H1 (cell line): ENCODE measurements around the gene AQP10. TPM values are rescaled to one million over a fixed set of nuclear protein-coding genes. Genes with fewer than 3 reads are reported as not detected.

Source experiments
- CTCF ChIA-PET: fragments of 300-600 bp; sonication (Branson Sonifier 250); formaldehyde crosslinking; loops from one replicate; lab custom pipeline; 2021; ENCODE audit not compliant: partially characterized antibody; lab: Charles Lee
- POLR2A ChIA-PET: fragments of 300-600 bp; sonication (Branson Sonifier 250); formaldehyde crosslinking; loops from one replicate; lab custom pipeline; 2021; ENCODE audit warnings: inconsistent platforms; ENCODE audit not compliant: partially characterized antibody; lab: Charles Lee
- DNase-seq, 2 experiments: peaks; one replicate each; pipeline versions ENCODE4 v3.0.0 to v3.0.0-alpha.2; 2010 to 2022; ENCODE audit warnings: low spot score in 2 of 2, low read depth in 1 of 2, mixed read lengths in 1 of 2
- FAIRE-seq: peaks from 2 replicates; lab custom pipeline; 2011; peaks lifted over from hg19 to GRCh38; lab: Jason Lieb, UNC
- H2AFZ ChIP-seq: 2 replicates; pipeline ENCODE4 v1.8.1; 2012; ENCODE audit warnings: low read length, inconsistent platforms
- H2AK5ac ChIP-seq: 2 replicates; pipeline ENCODE4 v1.6.1; 2013; ENCODE audit warnings: low read depth, low read length
- H2BK120ac ChIP-seq: replicated peaks from 2 replicates; pipeline ENCODE3; 2013; ENCODE audit warnings: low read depth, low read length, inconsistent platforms
- H2BK12ac ChIP-seq: 2 replicates; pipeline ENCODE4 v1.6.1; 2013; ENCODE audit warnings: low read depth, low read length
- H2BK15ac ChIP-seq: 2 replicates; pipeline ENCODE4 v1.6.1; 2013; ENCODE audit warnings: low read length
- H2BK20ac ChIP-seq: 2 replicates; pipeline ENCODE4 v1.6.1; 2013; ENCODE audit warnings: low read length
- H2BK5ac ChIP-seq: 2 replicates; pipeline ENCODE4 v1.6.1; 2013; ENCODE audit warnings: low read depth, low read length
- H3K14ac ChIP-seq: 2 replicates; pipeline ENCODE4 v1.6.1; 2013; ENCODE audit warnings: inconsistent platforms; ENCODE audit not compliant: insufficient read length
- H3K18ac ChIP-seq: 2 replicates; pipeline ENCODE4 v1.6.1; 2013; ENCODE audit warnings: low read length; ENCODE audit errors: extremely low read depth
- H3K23ac ChIP-seq: 2 replicates; pipeline ENCODE4 v1.6.1; 2013; ENCODE audit warnings: inconsistent platforms; ENCODE audit not compliant: insufficient read length
- H3K23me2 ChIP-seq: 2 replicates; pipeline ENCODE4 v1.6.1; 2013; ENCODE audit warnings: low read depth, low read length
- H3K27ac ChIP-seq: 2 replicates; pipeline ENCODE4 v1.6.1; 2011; ENCODE audit warnings: low read depth, low read length, inconsistent platforms
- H3K27me3 ChIP-seq, 4 experiments: replicated peaks in 1 of 4; 1 replicate in 1 of 4; 2 replicates in 3 of 4; pipeline versions ENCODE4 v1.6.1 to v1.8.1; 2011 to 2013; ENCODE audit warnings: low read length in 3 of 4, mild to moderate bottlenecking in 3 of 4, inconsistent platforms in 2 of 4, mixed read lengths in 2 of 4, moderate library complexity in 1 of 4; ENCODE audit not compliant: control insufficient read depth in 3 of 4, insufficient read depth in 3 of 4; ENCODE audit errors: extremely low read depth in 1 of 4
- H3K36me3 ChIP-seq, 4 experiments: 2 replicates each; pipeline versions ENCODE4 v1.6.1 to v1.8.1; 2011 to 2013; ENCODE audit warnings: mild to moderate bottlenecking in 4 of 4, low read length in 3 of 4, moderate library complexity in 2 of 4, control low read depth in 1 of 4, inconsistent platforms in 1 of 4; ENCODE audit not compliant: insufficient read depth in 4 of 4, control insufficient read depth in 2 of 4
- H3K4ac ChIP-seq: replicated peaks from 2 replicates; pipeline ENCODE3; 2013; ENCODE audit warnings: low read length, low read depth, mixed read lengths, inconsistent platforms; ENCODE audit not compliant: insufficient read length
- H3K4me1 ChIP-seq, 4 experiments: replicated peaks in 1 of 4; 1 replicate in 1 of 4; 2 replicates in 3 of 4; pipeline versions ENCODE4 v1.6.1 to v1.8.1; 2011 to 2013; ENCODE audit warnings: low read length in 3 of 4, inconsistent platforms in 2 of 4, mixed read lengths in 1 of 4; ENCODE audit not compliant: insufficient read depth in 4 of 4, control insufficient read depth in 3 of 4
- H3K4me2 ChIP-seq, 2 experiments: 2 replicates each; pipeline versions ENCODE4 v1.6.1 to v1.8.1; 2011 to 2013; ENCODE audit warnings: low read depth in 2 of 2, low read length in 2 of 2, control low read depth in 1 of 2, inconsistent platforms in 1 of 2, mild to moderate bottlenecking in 1 of 2; ENCODE audit not compliant: insufficient read depth in 1 of 2
- H3K4me3 ChIP-seq, 4 experiments: fragments of 200-600, 300-600 bp in 1 of 4; sonication (generic), shearing (Covaris generic), sonication (Bioruptor Twin) in 1 of 4; 2 replicates each; pipeline versions ENCODE4 v1.5.1 to v1.8.1; 2011 to 2016; ENCODE audit warnings: low read length in 4 of 4, low read depth in 3 of 4, control low read depth in 2 of 4, inconsistent platforms in 2 of 4, mild to moderate bottlenecking in 2 of 4, mixed read lengths in 1 of 4, moderate library complexity in 1 of 4; ENCODE audit not compliant: insufficient read depth in 2 of 4; ENCODE audit errors: extremely low read depth in 1 of 4
- H3K56ac ChIP-seq: replicated peaks from 2 replicates; pipeline ENCODE3; 2013; ENCODE audit warnings: low read depth, mild to moderate bottlenecking, mixed read lengths, low read length, inconsistent platforms; ENCODE audit not compliant: insufficient read length
- H3K79me1 ChIP-seq: 2 replicates; pipeline ENCODE4 v1.6.1; 2013; ENCODE audit warnings: low read depth, low read length, control low read depth
- H3K79me2 ChIP-seq, 2 experiments: 2 replicates each; pipeline versions ENCODE4 v1.6.1 to v1.8.1; 2012 to 2013; ENCODE audit warnings: low read length in 2 of 2, mild to moderate bottlenecking in 2 of 2, inconsistent platforms in 1 of 2; ENCODE audit not compliant: insufficient read depth in 2 of 2, control insufficient read depth in 1 of 2
- H3K9ac ChIP-seq, 4 experiments: replicated peaks in 1 of 4; 1 replicate in 1 of 4; 2 replicates in 3 of 4; pipeline versions ENCODE4 v1.6.1 to v1.8.1; 2011 to 2013; ENCODE audit warnings: low read depth in 3 of 4, low read length in 3 of 4, control low read depth in 2 of 4, mild to moderate bottlenecking in 2 of 4, moderate library complexity in 2 of 4, inconsistent platforms in 1 of 4; ENCODE audit errors: extremely low read depth in 1 of 4
- H3K9me3 ChIP-seq, 2 experiments: 2 replicates each; pipeline versions ENCODE4 v1.6.1 to v1.8.1; 2012 to 2013; ENCODE audit warnings: mild to moderate bottlenecking in 2 of 2, moderate library complexity in 2 of 2, control low read depth in 1 of 2, inconsistent platforms in 1 of 2, low read depth in 1 of 2, low read length in 1 of 2, mixed read lengths in 1 of 2; ENCODE audit not compliant: insufficient read depth in 2 of 2
- H4K20me1 ChIP-seq, 2 experiments: replicated peaks in 1 of 2; 2 replicates each; pipeline versions ENCODE3 to v1.8.1; 2011 to 2013; ENCODE audit warnings: inconsistent platforms in 2 of 2, low read length in 2 of 2, mild to moderate bottlenecking in 1 of 2; ENCODE audit not compliant: insufficient read depth in 2 of 2, control insufficient read depth in 1 of 2
- H4K5ac ChIP-seq: 2 replicates; pipeline ENCODE4 v1.6.1; 2013; ENCODE audit warnings: low read length, low read depth, mixed read lengths, inconsistent platforms; ENCODE audit not compliant: insufficient read length
- H4K8ac ChIP-seq: 2 replicates; pipeline ENCODE4 v1.8.0; 2013; ENCODE audit warnings: mild to moderate bottlenecking, moderate library complexity, low read length, inconsistent platforms; ENCODE audit not compliant: insufficient read depth; ENCODE audit errors: extremely low read depth
- H4K91ac ChIP-seq: replicated peaks from 2 replicates; pipeline ENCODE3; 2013; ENCODE audit warnings: low read length, mixed read lengths, inconsistent platforms; ENCODE audit not compliant: insufficient read length
- CTBP2 ChIP-seq: IDR thresholded peaks from 2 replicates; pipeline ENCODE4 v1.7.0; 2011; ENCODE audit warnings: borderline replicate concordance, mild to moderate bottlenecking, moderate library complexity, mixed read lengths, low read length; ENCODE audit not compliant: insufficient read depth, insufficient read length
- KDM5A ChIP-seq: fragments of 200-600 bp; IDR thresholded peaks from 2 replicates; pipeline ENCODE4 v1.7.1; 2012; ENCODE audit warnings: mild to moderate bottlenecking, low read length, inconsistent platforms, mixed read lengths
- WGBS, 2 experiments: shearing (Covaris generic) in 1 of 2; methylation state at CpG; one replicate each; pipeline versions ENCODE4 v1.1.6 to v1.1.7; 2013 to 2015; ENCODE audit warnings: low lambda C conversion rate in 2 of 2, mixed read lengths in 2 of 2, inconsistent platforms in 1 of 2, low coverage in 1 of 2, missing lambda C conversion rate in 1 of 2; ENCODE audit not compliant: insufficient replicate concordance in 2 of 2, insufficient coverage in 1 of 2, insufficient read length in 1 of 2; ENCODE audit errors: extremely low coverage in 1 of 2, missing lambda C conversion rate in 1 of 2; 5-methylcytosine and 5-hydroxymethylcytosine counted together
- polyA plus RNA-seq, 7 experiments: library from polyadenylated mRNA; depleted of rRNA in 3 of 7; stranded (reverse) in 5 of 7; unstranded in 2 of 7; fragments of >200 nt in 5 of 7; fragments of 200-250 nt in 2 of 7; gene quantifications; 1 replicate in 5 of 7; 2 replicates in 1 of 7; 4 replicates in 1 of 7; pipeline versions ENCODE4 v1.2.1 to v1.2.3, GENCODE V29; 2011 to 2013; ENCODE audit warnings: missing spikeins in 2 of 7, mixed read lengths in 2 of 7
- total RNA-seq: library from RNA; stranded (reverse); fragmentation: NEBNext Ultra II Directional; extraction: Animal tissue kit (Norgen Biotek cat#: 25700); gene quantifications from 2 replicates; pipeline ENCODE4 v1.2.1, GENCODE V29; 2021

AQP10 gene
- total and polyA plus RNA-seq, 2 of the 8 experiments (the other 6 are each of a cell fraction or from before 2014, with no cell fraction given): not detected

DNA sequence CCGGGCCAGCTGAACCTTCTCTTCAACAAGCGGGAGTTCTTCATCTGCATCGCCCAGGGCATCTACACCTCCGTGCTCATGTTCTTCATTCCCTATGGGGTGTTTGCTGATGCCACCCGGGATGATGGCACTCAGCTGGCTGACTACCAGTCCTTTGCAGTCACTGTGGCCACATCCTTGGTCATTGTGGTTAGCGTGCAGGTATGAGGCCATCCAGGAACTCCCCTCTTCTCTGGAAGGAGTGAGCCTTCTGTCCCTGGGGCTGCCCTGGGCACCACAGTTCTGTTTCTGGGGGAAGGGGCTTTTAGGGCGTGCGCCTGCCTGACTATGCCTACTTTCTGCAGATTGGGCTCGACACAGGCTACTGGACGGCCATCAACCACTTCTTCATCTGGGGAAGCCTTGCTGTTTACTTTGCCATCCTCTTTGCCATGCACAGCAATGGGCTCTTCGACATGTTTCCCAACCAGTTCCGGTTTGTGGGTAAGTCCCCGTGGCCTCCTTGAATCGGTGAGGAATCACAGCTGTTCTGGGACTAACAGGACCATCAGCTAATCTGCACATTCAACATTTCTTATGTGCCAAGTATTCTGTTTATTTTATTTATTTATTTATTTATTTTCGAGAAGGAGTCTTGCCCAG is 25.5 kb downstream of the AQP10 start:
- no peak overlapping the region for H4K5ac ChIP-seq
- peaks cover 28 to 59% (median 49%) of the 10 kb centered on the region in 4 experiments for H3K36me3 ChIP-seq
- 91% methylated on average over 15 of the region's 15 CpGs; no CpG with 5 or more reads in 1 of the 2 experiments for WGBS, 2 experiments
- H3K23ac ChIP-seq: no peak overlapping the region
- peaks cover 0 to 11% of the 10 kb centered on the region in 2 experiments for H4K20me1 ChIP-seq
- no peak overlapping the region for H3K56ac ChIP-seq
- H2BK12ac ChIP-seq: no peak overlapping the region
- H2AK5ac ChIP-seq: no peak overlapping the region
- H3K79me2 ChIP-seq: no peaks in the 10 kb centered on the region
- no peaks in the 10 kb centered on the region for H3K9me3 ChIP-seq
- H2BK15ac ChIP-seq: no peak overlapping the region
- H4K8ac ChIP-seq: no peak overlapping the region
- no peak overlapping the region for H3K4me2 ChIP-seq
- no peak overlapping the region for H2BK120ac ChIP-seq
- TF ChIP-seq KDM5A: no peak
- no peak for TF ChIP-seq CTBP2
- no peak overlapping the region for H3K4me3 ChIP-seq
- no peak overlapping the region for H3K4ac ChIP-seq
- no peaks in the 10 kb centered on the region for H3K27me3 ChIP-seq
- FAIRE-seq (no peak), DNase-seq (no peak)
- no peak overlapping the region for H3K9ac ChIP-seq
- H3K79me1 ChIP-seq: no peaks in the 10 kb centered on the region
- ChIA-PET POLR2A (no interaction called here), CTCF (interaction anchor here (0.8 to 27.5 kb wide), 12 partner anchors 17 to 200 kb away, joined by 3 to 507 read pairs (median 5); partner anchors contain the start of genes AQP10 and ATP8B2)
- H2BK20ac ChIP-seq: no peak overlapping the region
- no peak overlapping the region for H4K91ac ChIP-seq
- H3K14ac ChIP-seq: no peak overlapping the region
- H3K27ac ChIP-seq: no peak overlapping the region
- H3K18ac ChIP-seq: no peak overlapping the region
- H2BK5ac ChIP-seq: no peak overlapping the region
- H3K23me2 ChIP-seq: no peaks in the 10 kb centered on the region; the same call in 1 of the 2 replicates
- H2AFZ ChIP-seq: no peak overlapping the region
- peaks cover 0 to 2% (median 0%) of the 10 kb centered on the region in 4 experiments; a peak in 2 of 7 replicates for H3K4me1 ChIP-seq
